Ishikawa (cell line): ENCODE measurements around the gene SLC16A3.

ENCODE experiments used
- CEBPB ChIP-seq: IDR thresholded peaks from 2 replicates; pipeline ENCODE4 v1.6.1; 2012
- CREB1 ChIP-seq: IDR thresholded peaks from 2 replicates; pipeline ENCODE4 v1.6.1; 2012; ENCODE audit warnings: low read depth
- EGR1 ChIP-seq: IDR thresholded peaks from 2 replicates; pipeline ENCODE4 v1.6.1; 2012
- EP300 ChIP-seq: IDR thresholded peaks from 2 replicates; pipeline ENCODE4 v1.6.1; 2012; ENCODE audit warnings: borderline replicate concordance
- FOXM1 ChIP-seq: IDR thresholded peaks from 2 replicates; pipeline ENCODE4 v1.6.1; 2012; ENCODE audit warnings: low read depth, borderline replicate concordance
- NFIC ChIP-seq: IDR thresholded peaks from 2 replicates; pipeline ENCODE4 v1.6.1; 2012
- RAD21 ChIP-seq: IDR thresholded peaks from 2 replicates; pipeline ENCODE4 v1.6.1; 2012; ENCODE audit warnings: low read depth
- TAF1 ChIP-seq: IDR thresholded peaks from 2 replicates; pipeline ENCODE4 v1.6.1; 2012; ENCODE audit warnings: low read depth, mild to moderate bottlenecking
- TCF12 ChIP-seq: IDR thresholded peaks from 2 replicates; pipeline ENCODE4 v1.6.1; 2012; ENCODE audit warnings: low read depth
- TEAD4 ChIP-seq: IDR thresholded peaks from 2 replicates; pipeline ENCODE4 v1.6.1; 2012
- YY1 ChIP-seq: IDR thresholded peaks from 2 replicates; pipeline ENCODE4 v1.6.1; 2012; ENCODE audit warnings: low read depth
- ZBTB7A ChIP-seq: IDR thresholded peaks from 2 replicates; pipeline ENCODE4 v1.6.1; 2012; ENCODE audit warnings: low read depth
- TF ChIP-seq, protein P1 (sequence below): IDR thresholded peaks from 2 replicates; pipeline ENCODE4 v1.6.1; 2012
- TF ChIP-seq, protein P2 (sequence below): IDR thresholded peaks from 2 replicates; pipeline ENCODE4 v1.6.1; 2012; ENCODE audit warnings: low read depth, mild to moderate bottlenecking
- TF ChIP-seq, protein P3 (sequence below): IDR thresholded peaks from 2 replicates; pipeline ENCODE4 v1.6.1; 2012

The SLC16A3 gene

DNA sequence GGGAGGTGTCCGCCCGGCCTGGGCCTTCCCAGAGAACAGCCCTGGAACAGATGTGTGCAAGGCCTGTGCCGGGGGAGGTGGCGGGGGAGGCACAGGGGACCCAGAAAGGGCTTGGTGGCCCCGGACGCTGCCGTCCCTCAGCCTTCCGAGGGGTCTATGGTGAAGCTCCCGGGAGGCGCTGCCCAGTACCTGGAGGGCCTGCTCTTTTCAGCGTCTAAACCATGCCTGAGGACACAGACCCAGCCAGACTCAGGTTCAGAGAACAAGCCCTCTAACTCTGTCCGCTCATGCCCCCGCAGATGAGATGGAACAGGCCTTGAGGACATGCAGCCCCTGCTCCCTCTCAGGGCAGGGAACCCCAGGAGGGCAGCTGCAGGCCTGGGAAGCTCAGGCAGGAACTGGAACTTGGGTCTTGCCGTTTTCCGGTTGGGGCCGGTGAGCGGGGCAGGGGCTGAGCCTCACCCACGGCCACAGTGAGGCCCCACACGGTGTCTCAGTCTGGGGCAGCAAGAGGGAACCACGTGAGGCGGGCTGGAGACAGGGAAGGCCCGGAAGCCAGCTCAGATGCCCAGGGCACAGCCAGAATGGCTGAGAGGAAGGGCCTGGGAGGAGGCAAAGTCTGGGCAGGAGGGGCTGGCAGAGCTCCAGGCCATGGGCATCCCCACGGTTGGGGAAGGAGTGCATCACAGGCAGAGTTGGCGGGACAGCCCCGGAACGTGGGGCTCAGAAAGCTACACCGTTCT lies 12.5 kb downstream of the SLC16A3 start:
- TF ChIP-seq CEBPB = no peak
- TF ChIP-seq TEAD4 = no peak
- no peak for TF ChIP-seq TAF1
- TF ChIP-seq, protein P1, sequence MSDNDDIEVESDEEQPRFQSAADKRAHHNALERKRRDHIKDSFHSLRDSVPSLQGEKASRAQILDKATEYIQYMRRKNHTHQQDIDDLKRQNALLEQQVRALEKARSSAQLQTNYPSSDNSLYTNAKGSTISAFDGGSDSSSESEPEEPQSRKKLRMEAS = no peak
- no peak for TF ChIP-seq TCF12
- no peak for TF ChIP-seq FOXM1
- no peak for TF ChIP-seq EGR1
- TF ChIP-seq NFIC = no peak
- TF ChIP-seq, protein P2, sequence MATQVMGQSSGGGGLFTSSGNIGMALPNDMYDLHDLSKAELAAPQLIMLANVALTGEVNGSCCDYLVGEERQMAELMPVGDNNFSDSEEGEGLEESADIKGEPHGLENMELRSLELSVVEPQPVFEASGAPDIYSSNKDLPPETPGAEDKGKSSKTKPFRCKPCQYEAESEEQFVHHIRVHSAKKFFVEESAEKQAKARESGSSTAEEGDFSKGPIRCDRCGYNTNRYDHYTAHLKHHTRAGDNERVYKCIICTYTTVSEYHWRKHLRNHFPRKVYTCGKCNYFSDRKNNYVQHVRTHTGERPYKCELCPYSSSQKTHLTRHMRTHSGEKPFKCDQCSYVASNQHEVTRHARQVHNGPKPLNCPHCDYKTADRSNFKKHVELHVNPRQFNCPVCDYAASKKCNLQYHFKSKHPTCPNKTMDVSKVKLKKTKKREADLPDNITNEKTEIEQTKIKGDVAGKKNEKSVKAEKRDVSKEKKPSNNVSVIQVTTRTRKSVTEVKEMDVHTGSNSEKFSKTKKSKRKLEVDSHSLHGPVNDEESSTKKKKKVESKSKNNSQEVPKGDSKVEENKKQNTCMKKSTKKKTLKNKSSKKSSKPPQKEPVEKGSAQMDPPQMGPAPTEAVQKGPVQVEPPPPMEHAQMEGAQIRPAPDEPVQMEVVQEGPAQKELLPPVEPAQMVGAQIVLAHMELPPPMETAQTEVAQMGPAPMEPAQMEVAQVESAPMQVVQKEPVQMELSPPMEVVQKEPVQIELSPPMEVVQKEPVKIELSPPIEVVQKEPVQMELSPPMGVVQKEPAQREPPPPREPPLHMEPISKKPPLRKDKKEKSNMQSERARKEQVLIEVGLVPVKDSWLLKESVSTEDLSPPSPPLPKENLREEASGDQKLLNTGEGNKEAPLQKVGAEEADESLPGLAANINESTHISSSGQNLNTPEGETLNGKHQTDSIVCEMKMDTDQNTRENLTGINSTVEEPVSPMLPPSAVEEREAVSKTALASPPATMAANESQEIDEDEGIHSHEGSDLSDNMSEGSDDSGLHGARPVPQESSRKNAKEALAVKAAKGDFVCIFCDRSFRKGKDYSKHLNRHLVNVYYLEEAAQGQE = no peak
- TF ChIP-seq, protein P3, sequence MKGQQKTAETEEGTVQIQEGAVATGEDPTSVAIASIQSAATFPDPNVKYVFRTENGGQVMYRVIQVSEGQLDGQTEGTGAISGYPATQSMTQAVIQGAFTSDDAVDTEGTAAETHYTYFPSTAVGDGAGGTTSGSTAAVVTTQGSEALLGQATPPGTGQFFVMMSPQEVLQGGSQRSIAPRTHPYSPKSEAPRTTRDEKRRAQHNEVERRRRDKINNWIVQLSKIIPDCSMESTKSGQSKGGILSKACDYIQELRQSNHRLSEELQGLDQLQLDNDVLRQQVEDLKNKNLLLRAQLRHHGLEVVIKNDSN = no peak
- TF ChIP-seq YY1 = no peak
- no peak for TF ChIP-seq RAD21
- no peak for TF ChIP-seq EP300
- TF ChIP-seq ZBTB7A = no peak
- no peak for TF ChIP-seq CREB1

GRCh38 chr17:82241926-82242697 lies 13.3 kb downstream of the SLC16A3 start:
- TF ChIP-seq, protein P3 = no peak
- 0 out of 2 replicates have a peak, but pooled peaks have one; percentile 10 for TF ChIP-seq TCF12
- no peak for TF ChIP-seq NFIC
- TF ChIP-seq, protein P1 = no peak
- TF ChIP-seq ZBTB7A = no peak
- TF ChIP-seq EGR1 = no peak
- no peak for TF ChIP-seq FOXM1
- no peak for TF ChIP-seq RAD21

DNA sequence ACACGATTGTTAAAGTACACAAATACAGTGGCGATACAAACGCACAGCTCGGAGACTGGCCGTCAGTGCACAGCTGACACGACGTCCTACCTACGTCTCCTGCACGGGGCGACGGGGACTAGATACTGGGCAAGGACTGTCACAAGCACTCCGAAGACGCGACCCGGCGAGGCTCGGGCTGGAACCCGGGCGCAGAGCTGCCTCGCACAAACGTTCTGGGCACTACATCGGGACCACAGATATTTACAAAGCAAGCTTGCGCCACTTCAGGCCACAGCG lies 13.8 kb downstream of the SLC16A3 start:
- no peak for TF ChIP-seq TAF1
- TF ChIP-seq, protein P3 = no peak
- TF ChIP-seq, protein P1 = no peak
- no peak for TF ChIP-seq ZBTB7A
- TF ChIP-seq YY1 = no peak
- TF ChIP-seq CREB1 = no peak
- no peak for TF ChIP-seq NFIC
- no peak for TF ChIP-seq FOXM1
- TF ChIP-seq RAD21 = no peak
- no peak for TF ChIP-seq TEAD4
- no peak for TF ChIP-seq EP300
- no peak for TF ChIP-seq CEBPB
- TF ChIP-seq, protein P2 = no peak
- no peak for TF ChIP-seq TCF12

GRCh38 chr17:82242977-82243647 lies 14.3 kb downstream of the SLC16A3 start:
- no peak for TF ChIP-seq TAF1
- TF ChIP-seq, protein P3 = no peak
- no peak for TF ChIP-seq YY1
- TF ChIP-seq, protein P1 = 0 out of 2 replicates have a peak, but pooled peaks have one; percentile 15
- peak; percentile 12; the same call in 1 of the 2 replicates for TF ChIP-seq TEAD4
- TF ChIP-seq CEBPB = no peak
- TF ChIP-seq ZBTB7A = no peak
- TF ChIP-seq NFIC = no peak
- no peak for TF ChIP-seq EP300
- TF ChIP-seq FOXM1 = no peak
